Neural cell (in vitro differentiated cells): ENCODE measurements around the gene FOXL2. TPM values are rescaled to one million over a fixed set of nuclear protein-coding genes. Genes with fewer than 3 reads are reported as not detected.
A peak's percentile ranks its signal among the peaks of the same experiment; 100 is the strongest.

Source experiments
- H2AFZ ChIP-seq: fragments of 200-600, 300-800 bp; sonication (generic), shearing (Covaris generic); 2 replicates; pipeline ENCODE4 v1.6.0; 2014; ENCODE audit warnings: low read depth, mild to moderate bottlenecking, antibody characterized with exemption, low read length, moderate library complexity
- H3F3A ChIP-seq: fragments of 200-600 bp; shearing (Covaris generic); 2 replicates; pipeline ENCODE4 v1.6.1; 2016; ENCODE audit warnings: mild to moderate bottlenecking, moderate library complexity, mixed read lengths, antibody characterized with exemption, low read length; ENCODE audit not compliant: insufficient read depth, poor library complexity, severe bottlenecking
- H3K27ac ChIP-seq: fragments of 200-600, 300-800 bp; sonication (generic), shearing (Covaris generic); 2 replicates; pipeline ENCODE4 v1.5.1; 2014; ENCODE audit warnings: mild to moderate bottlenecking, low read length, moderate library complexity
- H3K27me3 ChIP-seq: fragments of 300-800, 200-600 bp; sonication (generic), shearing (Covaris generic); 2 replicates; pipeline ENCODE4 v1.6.0; 2014; ENCODE audit warnings: mild to moderate bottlenecking, low read depth, low read length, moderate library complexity; ENCODE audit not compliant: insufficient read depth
- H3K36me3 ChIP-seq: fragments of 300-800, 200-600 bp; sonication (generic), shearing (Covaris generic); 2 replicates; pipeline ENCODE4 v1.5.1; 2014; ENCODE audit warnings: mild to moderate bottlenecking, antibody characterized with exemption, low read length, moderate library complexity; ENCODE audit not compliant: insufficient read depth
- H3K4me2 ChIP-seq: fragments of 300-800, 200-600 bp; sonication (generic), shearing (Covaris generic); 2 replicates; pipeline ENCODE4 v1.6.0; 2014; ENCODE audit warnings: mild to moderate bottlenecking, low read length
- H3K4me3 ChIP-seq: fragments of 300-800, 200-600 bp; sonication (generic), shearing (Covaris generic); 2 replicates; pipeline ENCODE4 v1.5.1; 2014; ENCODE audit warnings: mild to moderate bottlenecking, low read length, moderate library complexity
- H3K79me2 ChIP-seq: fragments of 200-600 bp; shearing (Covaris generic); replicated peaks from 2 replicates; pipeline ENCODE4 v1.6.0; 2014; ENCODE audit warnings: mild to moderate bottlenecking, low read length, moderate library complexity; ENCODE audit not compliant: insufficient read depth
- H3K9ac ChIP-seq: fragments of 300-800, 200-600 bp; sonication (generic), shearing (Covaris generic); 2 replicates; pipeline ENCODE4 v1.6.1; 2016; ENCODE audit warnings: mild to moderate bottlenecking, low read length, mixed read lengths
- H3K9me2 ChIP-seq: fragments of 200-600 bp; shearing (Covaris generic); 2 replicates; pipeline ENCODE4 v1.6.1; 2016; ENCODE audit warnings: mild to moderate bottlenecking, low read length, mixed read lengths; ENCODE audit not compliant: insufficient read depth
- H3K9me3 ChIP-seq: fragments of 200-600, 300-800 bp; sonication (generic), shearing (Covaris generic); 2 replicates; pipeline ENCODE4 v1.6.1; 2016; ENCODE audit warnings: mild to moderate bottlenecking, mixed run types, low read length, moderate library complexity, mixed read lengths
- H4K20me1 ChIP-seq: fragments of 200-600 bp; shearing (Covaris generic); 2 replicates; pipeline ENCODE4 v1.6.1; 2016; ENCODE audit warnings: mild to moderate bottlenecking, mixed run types; ENCODE audit not compliant: insufficient read depth
- EP300 ChIP-seq: fragments of 450-650 bp; conservative IDR thresholded peaks from 2 replicates; pipeline ENCODE4 v1.6.1; 2014; ENCODE audit warnings: antibody characterized with exemption, mild to moderate bottlenecking, moderate library complexity; ENCODE audit not compliant: poor library complexity, severe bottlenecking
- EZH2 ChIP-seq: fragments of 200-600, 300-800 bp; shearing (Covaris generic), sonication (generic); IDR thresholded peaks from 2 replicates; pipeline ENCODE4 v1.6.1; 2014; ENCODE audit warnings: antibody characterized with exemption, low read length, borderline replicate concordance, mild to moderate bottlenecking; ENCODE audit not compliant: insufficient read depth, poor library complexity, severe bottlenecking
- MXI1 ChIP-seq: fragments of 450-650 bp; conservative IDR thresholded peaks from 2 replicates; pipeline ENCODE4 v1.6.1; 2014; ENCODE audit warnings: antibody characterized with exemption, mild to moderate bottlenecking; ENCODE audit not compliant: poor library complexity, severe bottlenecking
- POLR2AphosphoS5 ChIP-seq: IDR thresholded peaks from 2 replicates; pipeline ENCODE4 v1.6.1; 2012
- RAD21 ChIP-seq: fragments of 450-650 bp; conservative IDR thresholded peaks from 2 replicates; pipeline ENCODE4 v1.6.1; 2014; ENCODE audit warnings: antibody characterized with exemption, mild to moderate bottlenecking, moderate library complexity
- SMC3 ChIP-seq: fragments of 450-650 bp; conservative IDR thresholded peaks from 2 replicates; pipeline ENCODE4 v1.6.1; 2014; ENCODE audit warnings: antibody characterized with exemption, mild to moderate bottlenecking, moderate library complexity; ENCODE audit not compliant: poor library complexity
- TAF1 ChIP-seq: IDR thresholded peaks from 2 replicates; pipeline ENCODE4 v1.6.1; 2012; ENCODE audit warnings: low read depth
- polyA plus RNA-seq: library from polyadenylated mRNA; depleted of rRNA; stranded (reverse); fragments of >200 nt; gene quantifications from 2 replicates; pipeline ENCODE4 v1.2.3, GENCODE V29; 2014
- TF ChIP-seq, protein P1 (sequence below): fragments of 450-650 bp; IDR thresholded peaks from 2 replicates; pipeline ENCODE4 v1.5.1; 2014; ENCODE audit warnings: antibody characterized with exemption, mild to moderate bottlenecking, moderate library complexity; ENCODE audit not compliant: poor library complexity, severe bottlenecking
- TF ChIP-seq, protein P2 (sequence below): IDR thresholded peaks from 2 replicates; pipeline ENCODE4 v1.6.1; 2012; ENCODE audit warnings: borderline replicate concordance

Gene FOXL2
- polyA plus RNA-seq, 1 donor from 2014 or later = not detected

DNA sequence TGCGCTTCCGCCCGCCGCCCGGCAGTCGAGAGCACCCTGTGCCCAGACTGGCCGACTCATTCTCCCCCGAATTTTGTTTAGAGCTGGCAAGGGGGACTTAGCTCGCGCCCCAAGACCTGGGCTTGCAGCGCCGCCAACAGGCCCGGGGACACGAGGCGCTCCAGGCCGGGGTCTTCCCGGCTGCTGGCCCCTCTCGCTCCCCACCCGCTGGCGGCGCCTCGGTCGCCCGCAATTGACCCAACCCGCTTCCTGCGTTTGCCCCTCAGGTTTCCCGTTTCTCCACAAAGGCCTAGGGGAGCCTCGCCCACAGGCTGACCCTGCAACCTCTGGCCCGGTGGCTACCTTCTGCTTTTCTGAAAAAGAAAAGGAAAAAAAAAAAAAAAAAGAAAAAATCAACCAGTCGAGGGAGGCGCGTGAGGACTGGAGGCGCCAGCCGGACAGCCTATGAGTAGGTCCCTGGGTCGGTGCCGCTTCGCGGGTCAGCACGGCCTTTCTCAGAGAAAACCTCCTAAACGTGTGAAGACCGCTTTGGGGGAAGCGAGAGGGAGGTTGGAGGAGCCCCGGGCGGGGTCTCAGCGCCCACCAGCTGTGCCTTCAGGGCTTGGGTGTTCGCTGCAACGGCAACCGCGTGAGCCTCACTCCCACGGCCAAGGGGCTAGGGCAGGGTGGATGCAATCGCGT lies 7.2 kb downstream of the FOXL2 start:
- Histone ChIP-seq H3K27ac (no peak overlapping the region), H3K9me3 (no peaks in the 10 kb centered on the region), H3F3A (no peaks in the 10 kb centered on the region), H3K79me2 (no peaks in the 10 kb centered on the region), H3K9me2 (no peaks in the 10 kb centered on the region), H4K20me1 (no peaks in the 10 kb centered on the region), H3K9ac (no peak overlapping the region), H3K36me3 (no peaks in the 10 kb centered on the region), H2AFZ (no peak overlapping the region), H3K27me3 (peaks cover 100% of the 10 kb centered on the region), H3K4me2 (no peak overlapping the region), H3K4me3 (no peak overlapping the region)
- TF ChIP-seq EP300 (no peak), POLR2AphosphoS5 (peak; percentile 4), EZH2 (peak; percentile 52)

DNA sequence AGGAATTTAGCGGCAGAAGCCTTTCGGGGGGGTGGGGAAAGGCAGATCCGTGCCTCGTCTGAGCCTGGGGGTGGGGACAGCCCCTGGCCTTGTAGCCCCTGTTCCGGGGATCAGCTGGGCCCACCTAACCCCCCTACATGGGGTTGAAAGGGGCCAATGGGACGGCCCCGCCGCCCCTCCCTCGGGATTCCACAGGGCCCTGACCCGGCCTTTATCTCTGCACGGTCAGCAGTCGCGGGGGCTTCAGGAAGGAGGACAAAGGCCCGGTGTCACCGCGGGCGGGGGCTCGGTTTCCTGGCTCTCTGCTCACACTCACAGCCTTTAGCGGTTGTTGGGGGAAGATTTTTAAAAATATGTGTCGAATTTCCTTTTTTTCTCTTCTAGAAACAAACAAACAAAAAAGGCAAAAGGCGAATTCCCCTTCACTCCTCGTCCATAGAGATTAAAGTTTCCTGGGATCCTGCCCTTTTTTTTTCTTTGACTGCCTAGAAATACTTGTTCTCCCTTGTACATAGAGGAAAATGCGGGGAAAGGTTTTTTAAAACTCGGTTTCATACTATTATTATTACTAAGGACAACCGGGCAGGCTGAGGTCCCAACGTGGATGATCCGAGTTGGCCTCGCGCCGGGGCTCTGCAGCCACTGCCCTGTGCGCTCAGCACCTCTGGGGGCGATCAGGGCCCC lies 7.9 kb downstream of the FOXL2 start:
- H3K9ac ChIP-seq = no peak overlapping the region
- no peak overlapping the region for H3K4me2 ChIP-seq
- no peak for TF ChIP-seq SMC3
- no peak for TF ChIP-seq TAF1
- TF ChIP-seq, protein P1, sequence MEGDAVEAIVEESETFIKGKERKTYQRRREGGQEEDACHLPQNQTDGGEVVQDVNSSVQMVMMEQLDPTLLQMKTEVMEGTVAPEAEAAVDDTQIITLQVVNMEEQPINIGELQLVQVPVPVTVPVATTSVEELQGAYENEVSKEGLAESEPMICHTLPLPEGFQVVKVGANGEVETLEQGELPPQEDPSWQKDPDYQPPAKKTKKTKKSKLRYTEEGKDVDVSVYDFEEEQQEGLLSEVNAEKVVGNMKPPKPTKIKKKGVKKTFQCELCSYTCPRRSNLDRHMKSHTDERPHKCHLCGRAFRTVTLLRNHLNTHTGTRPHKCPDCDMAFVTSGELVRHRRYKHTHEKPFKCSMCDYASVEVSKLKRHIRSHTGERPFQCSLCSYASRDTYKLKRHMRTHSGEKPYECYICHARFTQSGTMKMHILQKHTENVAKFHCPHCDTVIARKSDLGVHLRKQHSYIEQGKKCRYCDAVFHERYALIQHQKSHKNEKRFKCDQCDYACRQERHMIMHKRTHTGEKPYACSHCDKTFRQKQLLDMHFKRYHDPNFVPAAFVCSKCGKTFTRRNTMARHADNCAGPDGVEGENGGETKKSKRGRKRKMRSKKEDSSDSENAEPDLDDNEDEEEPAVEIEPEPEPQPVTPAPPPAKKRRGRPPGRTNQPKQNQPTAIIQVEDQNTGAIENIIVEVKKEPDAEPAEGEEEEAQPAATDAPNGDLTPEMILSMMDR = no peak
- TF ChIP-seq MXI1 = no peak
- TF ChIP-seq EP300 = no peak
- no peak overlapping the region for H2AFZ ChIP-seq
- no peak overlapping the region for H3K27ac ChIP-seq
- H3F3A ChIP-seq = no peaks in the 10 kb centered on the region
- H3K9me3 ChIP-seq = no peaks in the 10 kb centered on the region
- no peaks in the 10 kb centered on the region for H3K9me2 ChIP-seq
- no peaks in the 10 kb centered on the region for H3K36me3 ChIP-seq
- peaks cover 100% of the 10 kb centered on the region for H3K27me3 ChIP-seq
- H3K4me3 ChIP-seq = peak overlapping the region; percentile 32
- H4K20me1 ChIP-seq = no peaks in the 10 kb centered on the region
- no peaks in the 10 kb centered on the region for H3K79me2 ChIP-seq

DNA sequence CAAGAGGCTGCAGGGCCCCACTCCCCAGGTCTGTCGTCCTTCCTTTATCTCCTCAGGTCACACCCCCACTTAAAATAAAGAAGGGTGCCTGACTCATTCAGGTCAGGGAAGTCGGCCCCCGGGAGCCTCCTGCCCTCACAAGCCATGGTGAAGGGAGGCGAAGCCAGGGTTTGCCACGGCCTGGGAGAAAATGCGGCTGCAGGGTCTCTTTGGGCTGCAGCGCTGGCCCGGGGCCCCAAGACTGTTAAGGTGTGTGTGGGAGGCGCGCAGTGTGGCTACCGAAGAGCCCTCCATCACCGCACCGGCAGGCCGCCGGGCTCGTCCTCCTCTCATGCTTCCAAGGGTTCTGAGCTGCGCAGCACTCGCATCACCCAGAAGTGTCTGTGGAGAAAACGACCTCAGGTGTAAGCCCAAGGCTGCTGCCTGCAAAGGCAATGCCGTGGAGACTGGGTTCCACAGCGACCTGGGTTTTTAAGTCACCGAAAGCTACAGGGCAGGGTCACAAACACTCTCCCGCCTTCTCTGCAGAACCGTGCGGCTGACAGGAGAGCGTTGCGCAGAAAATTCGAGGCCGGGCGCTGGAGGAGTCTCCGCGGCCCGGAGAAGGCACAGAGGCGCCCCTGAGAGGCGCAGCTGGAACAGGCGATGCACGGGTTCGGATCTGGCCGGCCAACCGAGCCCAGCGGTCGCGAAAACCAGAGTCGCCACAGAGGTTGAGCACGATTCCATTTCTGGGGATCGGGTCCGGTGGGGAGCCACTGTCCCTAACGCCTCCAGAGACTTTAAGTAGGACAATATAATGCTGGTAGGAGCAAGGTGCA lies 8.7 kb downstream of the FOXL2 start:
- Histone ChIP-seq H3K27me3 (peaks cover 98% of the 10 kb centered on the region), H3K4me2 (no peak overlapping the region), H3K4me3 (peak overlapping the region; percentile 32), H3K9me2 (no peaks in the 10 kb centered on the region), H3K79me2 (no peaks in the 10 kb centered on the region), H3F3A (no peaks in the 10 kb centered on the region), H3K9me3 (no peaks in the 10 kb centered on the region), H2AFZ (no peak overlapping the region), H3K36me3 (no peaks in the 10 kb centered on the region), H4K20me1 (no peaks in the 10 kb centered on the region), H3K9ac (no peak overlapping the region), H3K27ac (no peak overlapping the region)
- TF ChIP-seq TAF1 (no peak), SMC3 (no peak), RAD21 (no peak), POLR2AphosphoS5 (peak; percentile 15), EZH2 (peak; percentile 80), MXI1 (no peak)
- TF ChIP-seq, protein P2, sequence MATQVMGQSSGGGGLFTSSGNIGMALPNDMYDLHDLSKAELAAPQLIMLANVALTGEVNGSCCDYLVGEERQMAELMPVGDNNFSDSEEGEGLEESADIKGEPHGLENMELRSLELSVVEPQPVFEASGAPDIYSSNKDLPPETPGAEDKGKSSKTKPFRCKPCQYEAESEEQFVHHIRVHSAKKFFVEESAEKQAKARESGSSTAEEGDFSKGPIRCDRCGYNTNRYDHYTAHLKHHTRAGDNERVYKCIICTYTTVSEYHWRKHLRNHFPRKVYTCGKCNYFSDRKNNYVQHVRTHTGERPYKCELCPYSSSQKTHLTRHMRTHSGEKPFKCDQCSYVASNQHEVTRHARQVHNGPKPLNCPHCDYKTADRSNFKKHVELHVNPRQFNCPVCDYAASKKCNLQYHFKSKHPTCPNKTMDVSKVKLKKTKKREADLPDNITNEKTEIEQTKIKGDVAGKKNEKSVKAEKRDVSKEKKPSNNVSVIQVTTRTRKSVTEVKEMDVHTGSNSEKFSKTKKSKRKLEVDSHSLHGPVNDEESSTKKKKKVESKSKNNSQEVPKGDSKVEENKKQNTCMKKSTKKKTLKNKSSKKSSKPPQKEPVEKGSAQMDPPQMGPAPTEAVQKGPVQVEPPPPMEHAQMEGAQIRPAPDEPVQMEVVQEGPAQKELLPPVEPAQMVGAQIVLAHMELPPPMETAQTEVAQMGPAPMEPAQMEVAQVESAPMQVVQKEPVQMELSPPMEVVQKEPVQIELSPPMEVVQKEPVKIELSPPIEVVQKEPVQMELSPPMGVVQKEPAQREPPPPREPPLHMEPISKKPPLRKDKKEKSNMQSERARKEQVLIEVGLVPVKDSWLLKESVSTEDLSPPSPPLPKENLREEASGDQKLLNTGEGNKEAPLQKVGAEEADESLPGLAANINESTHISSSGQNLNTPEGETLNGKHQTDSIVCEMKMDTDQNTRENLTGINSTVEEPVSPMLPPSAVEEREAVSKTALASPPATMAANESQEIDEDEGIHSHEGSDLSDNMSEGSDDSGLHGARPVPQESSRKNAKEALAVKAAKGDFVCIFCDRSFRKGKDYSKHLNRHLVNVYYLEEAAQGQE = no peak
- TF ChIP-seq, protein P1 = no peak
